Measurements from ENCODE around the gene ATP2A3. TPM values are rescaled to one million over a fixed set of nuclear protein-coding genes. Genes with fewer than 3 reads are reported as not detected.
"Not testable (repeated sequence)": the region's sequence is repeated elsewhere in the genome, so short reads cannot be mapped to it uniquely, and the experiment has no call there.

Gene ATP2A3
- total RNA-seq, 1 donor from 2014 or later: 313 TPM

DNA sequence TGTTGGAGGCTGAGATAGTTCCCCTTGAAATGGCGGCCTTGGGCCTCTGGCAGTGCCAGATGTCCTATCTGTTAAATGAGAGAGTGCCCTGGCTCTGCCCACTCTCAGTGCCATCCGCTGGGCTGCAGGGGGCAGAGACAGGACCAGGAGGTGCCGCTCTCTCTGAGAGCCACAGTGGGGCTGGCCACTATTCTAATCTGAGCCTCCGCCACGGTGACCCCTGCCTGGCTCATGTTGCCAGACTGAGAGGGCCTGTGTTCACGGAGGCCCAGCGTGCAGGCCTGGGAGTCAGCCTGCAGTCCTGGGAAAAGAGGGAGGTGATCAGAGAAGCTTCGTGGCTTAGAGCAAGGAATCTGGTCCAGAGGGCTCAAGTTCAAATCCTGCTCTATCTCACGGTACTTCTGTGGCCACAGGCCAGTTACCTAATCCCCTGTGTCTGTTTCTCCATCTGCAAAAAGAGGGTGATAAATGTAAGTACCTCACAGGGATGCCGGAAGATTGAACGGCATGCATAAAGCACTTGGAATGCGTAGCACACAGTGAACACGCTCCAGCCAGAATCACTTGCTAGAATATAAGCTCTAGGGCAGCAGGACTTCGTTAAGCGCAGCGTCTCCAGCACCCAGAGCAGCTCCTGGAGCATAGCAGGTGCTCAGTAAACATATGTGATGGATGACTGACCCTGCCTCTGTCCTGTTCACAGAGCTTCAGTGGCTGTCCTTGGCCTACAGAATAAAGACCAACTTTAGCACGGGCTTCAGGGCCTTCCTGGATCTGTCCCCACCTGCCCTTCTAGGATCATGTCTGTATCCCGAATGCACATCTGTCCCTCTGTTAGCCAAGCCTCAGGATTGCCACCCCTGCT lies 6.3 kb downstream of the ATP2A3 start:
- intact Hi-C loops (cut with micrococcal nuclease): no loop called here

DNA sequence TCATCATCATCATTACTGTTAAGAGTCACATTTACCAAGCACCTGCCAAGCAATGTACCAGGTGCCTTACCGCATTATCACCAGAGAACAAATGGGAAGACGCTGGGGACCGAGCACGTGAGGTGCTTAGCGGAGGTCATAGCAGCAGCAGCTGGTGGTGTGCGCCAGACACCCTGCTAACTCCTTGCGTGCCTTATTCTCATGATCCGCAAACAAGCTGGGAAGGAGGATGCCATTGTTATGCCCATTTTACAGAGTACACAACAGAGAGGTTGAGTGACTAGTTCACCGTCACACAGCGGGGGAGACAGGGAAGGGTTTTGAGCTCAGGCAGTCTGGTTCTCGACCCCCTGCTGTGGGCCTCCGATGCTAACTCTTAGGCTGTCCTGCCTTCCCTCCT lies 7.3 kb downstream of the ATP2A3 start:
- intact Hi-C loops (cut with micrococcal nuclease): no loop called here

DNA sequence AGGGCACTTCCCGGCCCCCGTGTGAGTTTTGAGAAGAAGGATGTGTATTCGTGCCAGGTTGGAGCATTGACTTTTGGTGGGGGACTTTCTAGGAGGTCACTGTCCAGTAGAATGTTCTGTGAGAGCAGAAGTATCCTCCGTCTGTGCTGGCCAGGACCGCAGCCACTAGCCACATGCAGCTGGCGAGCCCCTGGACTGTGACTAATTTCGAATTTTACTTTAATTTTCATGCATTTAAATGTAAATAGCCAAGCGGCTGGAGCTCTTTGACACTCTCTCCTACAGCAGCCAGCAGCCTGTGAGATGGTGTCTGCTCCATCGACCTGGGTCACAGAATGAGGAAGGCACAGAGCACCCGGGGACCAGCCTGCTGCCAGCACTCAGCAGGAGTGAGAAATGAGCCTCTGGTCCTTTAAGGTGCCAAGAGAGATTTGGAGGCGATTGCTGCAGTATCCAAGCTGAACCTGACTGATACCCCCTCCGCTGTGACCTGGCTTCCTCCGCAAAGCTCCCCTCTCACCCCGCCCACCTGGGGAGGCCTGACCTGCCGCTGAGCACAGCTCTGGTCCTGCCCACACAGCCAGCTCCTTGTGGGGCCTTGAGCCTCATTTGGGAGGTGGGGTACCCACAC lies 7.8 kb downstream of the ATP2A3 start:
- intact Hi-C loops (cut with micrococcal nuclease): no loop called here

DNA sequence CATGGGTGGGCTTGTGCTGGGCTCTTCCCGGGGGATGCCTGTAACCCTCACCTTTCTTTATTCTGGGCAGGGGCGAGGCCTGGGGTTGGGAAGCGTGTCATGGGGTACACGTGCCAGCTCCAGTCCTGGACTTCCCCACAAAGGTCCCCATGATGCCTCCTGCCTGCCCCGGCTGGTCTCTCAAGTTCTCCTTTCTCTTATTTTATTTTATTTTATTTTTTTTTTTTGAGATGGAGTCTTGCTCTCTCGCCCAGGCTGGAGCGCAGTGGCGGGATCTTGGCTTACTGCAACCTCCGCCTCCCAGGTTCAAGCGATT lies 8.6 kb downstream of the ATP2A3 start:
- intact Hi-C loops (cut with micrococcal nuclease): no loop called here

DNA sequence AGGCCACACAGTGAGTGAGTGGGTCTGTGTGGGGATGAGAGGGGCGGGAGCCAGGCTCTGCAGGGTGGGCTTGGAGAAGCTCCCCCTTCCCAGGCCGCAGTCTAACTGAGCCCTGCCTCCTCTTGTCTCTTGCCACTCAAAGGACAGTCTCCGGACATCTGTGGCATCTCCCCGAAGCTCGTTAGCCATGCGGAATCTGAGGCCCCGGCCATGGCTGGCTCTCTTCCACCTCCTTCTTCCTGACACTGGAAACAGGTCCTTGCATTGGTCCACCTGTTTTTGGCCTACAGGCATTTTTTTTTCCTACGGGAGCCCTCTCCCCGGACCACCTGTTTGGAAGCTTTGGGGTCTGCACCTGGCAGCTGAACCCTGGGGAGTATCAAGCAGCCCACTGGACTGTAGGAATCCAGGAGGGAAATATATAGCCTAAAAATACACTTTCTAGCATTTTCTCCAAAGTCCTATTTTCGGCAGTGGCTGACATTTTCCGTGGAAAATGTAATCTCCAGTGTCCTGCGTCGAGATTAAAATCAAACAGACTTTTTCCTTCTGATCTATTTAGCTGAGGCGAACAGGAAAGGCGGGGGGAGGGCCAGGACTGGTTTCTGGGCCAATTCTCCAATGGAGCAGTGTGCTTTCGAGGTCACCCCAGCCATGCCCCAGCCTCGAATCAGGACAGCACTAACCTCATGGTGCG lies 9.1 kb downstream of the ATP2A3 start:
- intact Hi-C loops (cut with micrococcal nuclease): no loop called here

DNA sequence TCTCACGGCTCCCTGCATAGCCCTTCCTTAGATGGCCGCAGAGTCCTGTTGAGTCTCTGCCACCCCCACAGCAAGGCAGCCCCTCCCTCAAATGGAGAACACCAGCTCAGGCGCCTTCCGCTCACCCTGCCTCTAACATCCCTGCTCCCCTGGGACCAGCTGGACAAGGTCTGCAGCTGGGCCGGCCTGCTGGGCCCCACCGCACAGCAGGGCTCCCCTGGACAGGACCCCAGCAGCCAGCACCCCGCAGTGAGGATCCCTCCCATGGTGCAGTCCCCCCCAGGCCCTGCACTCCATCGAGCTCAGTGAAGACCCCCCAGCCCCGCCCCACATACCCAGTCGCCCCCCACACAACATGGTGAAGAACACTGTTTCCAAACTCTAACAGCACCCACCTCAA lies 10.2 kb downstream of the ATP2A3 start:
- intact Hi-C loops (cut with micrococcal nuclease): no loop called here

DNA sequence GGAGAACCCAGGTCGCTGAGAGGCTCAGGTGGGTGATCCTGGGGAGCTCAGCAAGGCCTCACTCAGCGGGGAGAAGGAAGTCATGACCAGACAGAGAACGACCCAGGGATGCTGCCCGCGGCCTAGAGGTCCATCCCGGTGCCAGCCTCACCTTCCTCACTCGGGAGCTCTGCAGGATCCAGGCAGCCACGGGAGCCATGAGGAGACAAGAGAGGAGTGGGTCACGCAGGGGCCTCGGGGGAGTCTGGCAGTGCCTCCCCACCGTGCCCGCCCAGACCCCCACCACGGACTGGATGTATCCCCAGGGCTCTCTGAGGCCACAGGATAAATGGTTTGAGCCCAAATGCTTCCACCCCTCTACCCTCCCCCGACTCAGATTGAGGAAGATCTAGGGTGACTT lies 10.7 kb downstream of the ATP2A3 start:
- intact Hi-C loops (cut with micrococcal nuclease): no loop called here

DNA sequence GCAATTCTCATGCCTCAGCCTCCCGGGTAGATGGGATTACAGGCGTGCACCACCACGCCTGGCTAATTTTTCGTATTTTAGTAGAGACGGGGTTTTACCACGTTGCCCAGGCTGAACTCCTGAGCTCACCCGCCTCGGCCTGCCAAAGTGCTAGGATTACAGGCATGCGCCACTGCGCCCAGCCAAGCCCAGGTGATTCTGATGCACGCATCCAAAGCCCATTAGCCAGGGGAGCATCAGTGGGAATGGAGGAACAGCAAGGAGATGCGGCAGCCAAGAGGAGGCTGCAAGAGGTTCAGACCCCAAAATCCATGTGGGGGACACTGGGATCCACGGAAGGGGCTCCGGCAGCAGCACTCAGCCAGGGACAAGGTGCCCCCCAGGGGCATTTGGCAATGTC lies 12.1 kb downstream of the ATP2A3 start:
- intact Hi-C loops (cut with micrococcal nuclease): no loop called here

DNA sequence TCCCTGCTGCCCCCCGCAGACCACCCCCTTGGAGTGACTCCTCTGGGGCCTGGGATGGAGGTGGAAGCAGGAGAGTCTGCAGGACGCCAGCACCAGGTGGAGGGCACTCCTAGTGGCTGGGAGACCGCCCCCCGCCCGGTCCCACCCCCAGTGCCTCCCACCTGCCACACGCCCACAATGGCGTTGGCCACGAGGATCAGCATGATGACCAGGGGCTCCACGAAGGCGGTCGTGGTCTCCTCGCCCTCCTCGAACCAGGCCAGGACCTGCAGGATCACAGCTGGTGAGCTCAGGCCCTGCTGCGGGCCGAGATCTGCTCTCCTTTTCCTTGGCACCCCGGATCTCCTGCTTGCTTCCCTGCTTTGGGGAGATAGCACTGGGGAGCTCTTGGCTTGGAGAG lies 12.8 kb downstream of the ATP2A3 start:
- intact Hi-C loops (cut with micrococcal nuclease): no loop called here

DNA sequence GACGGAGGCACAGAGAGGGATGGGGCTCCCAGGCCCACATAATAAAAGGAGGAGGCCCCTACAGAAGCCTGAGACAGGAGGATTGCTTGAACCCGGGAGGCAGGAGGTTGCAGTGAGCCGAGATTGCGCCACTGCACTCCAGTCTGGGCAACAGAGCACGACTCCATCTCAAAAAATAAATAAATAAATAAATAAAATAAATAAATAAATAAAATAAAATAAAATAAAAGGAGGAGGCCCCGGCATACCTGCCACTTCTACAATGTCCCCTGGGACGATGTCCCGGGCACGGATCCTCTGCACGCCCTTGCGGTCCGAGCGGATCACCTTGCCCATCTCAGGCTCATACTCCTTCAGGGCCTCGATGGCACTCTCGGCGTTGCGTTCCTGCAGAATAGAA lies 13.2 kb downstream of the ATP2A3 start:
- intact Hi-C loops (cut with micrococcal nuclease): no loop called here

DNA sequence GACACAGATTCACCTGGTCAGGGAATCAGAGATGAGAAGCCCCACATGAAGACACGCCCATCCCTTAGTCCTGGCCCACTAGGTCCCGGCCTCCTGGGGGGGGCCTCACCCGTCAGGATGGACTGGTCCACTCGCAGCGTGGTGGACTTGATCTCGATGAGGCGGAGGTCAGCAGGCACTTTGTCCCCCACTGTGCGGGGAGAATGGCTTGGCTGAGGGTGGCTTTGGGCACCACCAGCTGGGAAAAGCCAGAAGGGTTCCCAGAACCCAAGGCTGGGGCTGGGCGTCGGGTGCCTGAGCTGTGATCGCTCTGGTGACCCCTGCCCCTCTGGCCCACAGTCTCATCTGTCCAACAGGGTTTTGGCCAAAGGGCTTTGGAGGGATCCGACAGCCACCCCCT lies 13.7 kb downstream of the ATP2A3 start:
- intact Hi-C loops (cut with micrococcal nuclease): no loop called here

DNA sequence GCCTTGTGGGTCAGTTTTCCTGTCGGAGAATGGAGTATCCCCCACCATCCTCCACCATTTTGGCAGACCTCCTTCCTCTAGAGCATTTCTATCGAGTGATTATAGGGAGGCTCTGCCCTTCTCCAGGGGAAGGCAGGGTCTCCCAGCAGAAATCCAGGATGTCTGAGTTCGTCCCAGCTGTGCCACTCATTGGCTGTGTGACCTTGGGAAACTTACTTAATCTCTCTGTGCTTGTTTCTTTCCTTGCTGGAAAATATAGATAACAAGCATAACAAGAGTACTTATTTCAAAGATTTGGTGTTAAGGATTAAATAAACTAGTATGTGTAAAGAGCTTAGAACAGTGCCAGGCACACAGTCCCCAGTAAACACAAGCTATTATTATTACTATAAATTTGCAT lies 14.8 kb downstream of the ATP2A3 start:
- intact Hi-C loops (cut with micrococcal nuclease): no loop called here

DNA sequence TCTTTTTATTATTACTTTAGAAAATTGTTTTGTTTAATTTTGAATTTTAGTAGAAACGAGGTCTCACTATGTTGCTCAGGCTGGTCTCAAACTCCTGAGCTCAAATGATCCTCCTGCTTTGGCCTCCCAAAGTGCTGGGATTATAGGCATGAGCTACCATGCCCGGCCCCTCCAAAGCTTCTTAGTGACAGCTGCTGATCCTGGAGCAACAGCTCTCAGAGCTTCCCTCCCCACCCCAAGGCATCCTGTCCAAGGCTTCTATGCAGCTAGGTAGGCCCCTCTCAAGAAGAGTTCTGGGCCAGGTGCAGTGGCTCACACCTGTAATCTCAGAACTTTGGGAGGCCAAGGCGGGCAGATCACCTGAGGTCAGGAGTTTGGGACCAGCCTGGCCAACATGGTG lies 15.7 kb downstream of the ATP2A3 start:
- intact Hi-C loops (cut with micrococcal nuclease): not testable (repeated sequence)

DNA sequence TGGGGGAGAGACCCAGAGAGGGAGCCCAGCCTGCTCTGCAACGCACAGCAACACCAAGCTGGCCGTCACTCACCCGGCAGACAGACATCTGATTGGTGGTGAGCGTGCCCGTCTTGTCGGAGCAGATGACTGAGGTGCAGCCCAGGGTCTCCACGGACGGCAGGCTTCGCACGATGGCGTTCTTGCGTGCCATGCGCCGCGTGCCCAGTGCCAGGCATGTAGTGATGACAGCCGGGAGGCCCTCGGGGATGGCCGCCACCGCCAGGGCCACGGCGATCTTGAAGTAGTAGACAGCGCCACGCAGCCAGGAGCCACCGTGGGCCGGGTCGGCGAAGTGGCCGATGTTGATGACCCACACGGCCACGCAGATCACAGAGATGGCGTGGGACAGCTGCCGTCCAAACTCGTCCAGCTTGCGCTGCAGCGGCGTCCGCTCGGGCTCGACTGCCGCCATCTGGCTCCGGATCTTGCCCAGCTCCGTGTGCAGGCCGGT lies 16.9 kb downstream of the ATP2A3 start:
- intact Hi-C loops (cut with micrococcal nuclease): no loop called here

DNA sequence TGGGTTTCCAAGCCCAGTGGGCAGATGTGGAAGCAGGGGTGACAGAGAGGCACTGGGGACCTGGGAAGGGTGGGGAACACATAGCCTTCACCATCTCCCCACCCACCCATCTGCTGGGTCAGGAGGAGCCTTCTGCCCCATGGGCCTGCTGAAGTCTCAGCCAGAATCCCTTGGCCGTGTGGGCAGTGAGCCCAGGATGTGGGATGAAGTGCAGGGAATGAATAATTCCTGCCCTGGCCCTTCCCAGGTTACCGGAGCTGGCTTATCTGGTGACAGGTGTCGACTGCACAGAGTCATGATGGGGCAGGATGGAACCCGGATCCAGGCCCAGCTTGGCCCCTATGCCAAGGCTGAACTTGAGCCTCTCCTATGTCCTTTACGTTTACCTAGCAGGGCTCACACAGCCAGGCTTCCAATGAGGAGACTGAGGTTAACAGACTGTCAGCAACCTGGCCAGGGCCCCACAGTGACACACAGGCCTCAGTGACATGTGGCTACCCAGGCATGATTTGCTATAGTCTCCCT lies 17.5 kb downstream of the ATP2A3 start:
- intact Hi-C loops (cut with micrococcal nuclease): no loop called here

DNA sequence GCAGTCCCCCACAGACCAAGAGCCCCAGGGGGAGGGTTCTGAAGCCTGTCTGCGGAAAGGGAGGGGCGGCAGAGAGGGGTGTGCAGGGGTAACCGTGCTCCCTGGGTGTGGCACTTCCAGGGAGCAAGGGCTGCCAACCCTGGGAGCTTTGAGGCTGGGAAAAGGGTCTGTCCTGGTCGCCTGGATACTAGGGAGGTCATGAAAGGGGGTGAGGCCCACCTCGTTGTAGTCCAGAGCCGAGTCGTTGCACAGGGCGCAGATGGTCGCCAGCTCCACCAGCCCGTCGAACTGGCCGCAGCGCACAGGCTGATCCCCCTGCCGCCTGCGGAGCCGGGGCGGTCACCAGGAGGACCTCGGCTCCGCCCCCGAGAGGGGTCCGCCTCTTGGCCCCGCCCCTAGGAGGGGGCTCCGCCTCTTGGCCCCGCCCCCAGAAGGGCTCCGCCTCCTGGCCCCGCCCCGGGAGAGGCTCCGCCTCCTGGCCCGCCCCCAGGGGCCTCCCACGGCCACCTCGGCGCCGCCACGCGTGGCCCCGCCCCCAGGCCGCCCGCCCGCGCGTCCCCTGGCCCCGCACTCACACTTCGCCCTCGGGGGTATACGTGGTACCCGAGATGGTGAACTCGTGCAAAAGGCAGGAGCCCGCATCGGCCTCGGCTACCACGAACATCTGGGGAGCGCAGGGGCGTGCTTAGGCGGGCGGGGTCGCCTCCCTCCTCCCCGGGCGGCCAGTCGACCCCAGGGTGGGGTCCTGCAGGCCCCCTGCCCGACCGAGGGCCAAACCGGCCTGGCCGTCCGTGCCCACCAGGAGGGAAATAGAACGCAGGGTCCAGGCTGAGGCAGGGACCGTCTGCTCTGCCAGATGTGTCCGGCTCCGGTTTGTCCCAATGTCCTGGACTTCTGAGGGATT lies 19.5 kb downstream of the ATP2A3 start:
- intact Hi-C loops (cut with micrococcal nuclease): no loop called here

DNA sequence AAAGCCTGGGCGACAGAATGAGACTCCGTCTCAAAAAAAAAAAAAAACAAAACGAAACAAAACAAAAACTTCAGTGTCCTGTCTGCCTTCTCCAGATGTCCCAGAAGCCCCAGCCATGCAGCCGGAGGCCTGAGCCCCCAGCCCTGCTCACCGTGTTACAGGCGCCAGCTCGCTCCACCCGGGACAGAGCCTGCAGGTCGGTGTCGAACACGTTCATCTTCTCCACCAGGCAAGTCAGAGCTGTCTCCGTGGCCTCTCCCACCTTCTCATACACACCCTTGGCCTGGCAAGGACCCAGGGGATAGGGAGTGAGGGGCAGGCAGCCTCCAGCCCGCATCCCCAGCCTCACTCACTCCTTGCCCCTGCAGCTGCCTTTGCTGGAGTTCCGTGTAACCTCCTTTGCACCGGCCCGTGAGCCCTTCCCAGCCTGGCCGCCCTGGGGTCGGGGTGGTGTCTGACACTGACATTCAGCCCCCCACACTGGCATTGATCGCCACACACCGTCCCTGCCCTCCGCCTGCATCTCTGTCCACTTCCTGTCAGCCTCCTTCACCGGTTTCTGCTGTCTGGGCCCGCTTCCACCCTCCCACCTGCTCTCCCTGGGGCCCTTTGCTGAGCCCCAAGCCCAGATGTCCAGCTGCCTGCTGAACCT lies 20.9 kb downstream of the ATP2A3 start:
- intact Hi-C loops (cut with micrococcal nuclease): no loop called here

DNA sequence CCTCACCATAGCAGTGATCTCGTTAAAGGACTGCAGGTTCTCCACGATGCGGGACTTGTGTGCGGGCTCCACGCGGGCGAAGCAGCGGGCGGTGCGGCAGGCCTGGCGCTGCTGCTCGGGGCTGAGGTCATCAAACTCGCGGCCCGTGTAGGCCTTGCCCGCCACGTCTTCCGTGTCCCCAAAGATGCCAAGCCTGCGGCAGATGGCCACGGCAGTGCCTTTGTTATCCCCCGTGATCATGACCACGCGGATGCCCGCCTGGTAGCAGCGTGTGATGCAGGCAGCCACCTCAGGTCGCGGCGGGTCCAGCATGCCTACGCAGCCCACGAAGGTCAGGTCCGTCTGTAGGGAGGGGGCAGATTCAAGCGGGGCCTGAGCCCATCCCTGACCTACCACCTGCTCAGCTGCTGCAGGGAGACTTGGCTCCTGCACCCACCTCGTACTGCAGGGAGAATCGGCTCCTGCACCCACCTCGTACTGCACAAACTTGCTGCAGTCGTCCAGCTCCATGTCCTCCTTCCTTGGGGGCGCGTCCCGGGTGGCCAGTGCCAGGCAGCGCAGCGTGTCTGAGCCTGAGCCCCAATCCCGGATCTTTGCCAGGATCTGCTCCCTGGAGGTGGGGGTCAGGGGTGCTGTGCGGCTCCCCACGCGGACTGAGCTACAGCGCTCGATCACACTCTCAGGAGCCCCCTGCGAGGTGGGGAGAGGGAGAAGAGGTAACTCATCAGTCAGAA lies 23.1 kb downstream of the ATP2A3 start:
- intact Hi-C loops (cut with micrococcal nuclease): no loop called here

DNA sequence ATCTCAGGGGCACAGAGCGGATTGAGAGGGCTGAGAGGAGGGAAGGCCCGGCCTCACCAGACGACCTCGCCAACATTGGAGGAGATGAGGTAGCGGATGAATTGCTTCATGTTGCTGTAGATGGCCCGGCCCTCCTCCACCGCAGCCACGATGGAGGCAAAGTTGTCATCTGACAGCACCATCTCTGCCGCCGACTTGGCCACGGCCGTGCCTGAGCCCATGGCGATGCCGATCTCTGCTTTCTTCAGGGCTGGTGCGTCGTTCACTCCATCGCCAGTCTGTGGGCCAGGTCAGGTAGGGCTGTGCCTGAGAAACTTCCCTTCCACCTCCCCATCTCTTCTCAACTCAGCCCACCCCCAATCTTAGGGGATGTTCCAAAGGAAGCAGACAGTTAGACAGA lies 26.9 kb downstream of the ATP2A3 start:
- intact Hi-C loops (cut with micrococcal nuclease): no loop called here

DNA sequence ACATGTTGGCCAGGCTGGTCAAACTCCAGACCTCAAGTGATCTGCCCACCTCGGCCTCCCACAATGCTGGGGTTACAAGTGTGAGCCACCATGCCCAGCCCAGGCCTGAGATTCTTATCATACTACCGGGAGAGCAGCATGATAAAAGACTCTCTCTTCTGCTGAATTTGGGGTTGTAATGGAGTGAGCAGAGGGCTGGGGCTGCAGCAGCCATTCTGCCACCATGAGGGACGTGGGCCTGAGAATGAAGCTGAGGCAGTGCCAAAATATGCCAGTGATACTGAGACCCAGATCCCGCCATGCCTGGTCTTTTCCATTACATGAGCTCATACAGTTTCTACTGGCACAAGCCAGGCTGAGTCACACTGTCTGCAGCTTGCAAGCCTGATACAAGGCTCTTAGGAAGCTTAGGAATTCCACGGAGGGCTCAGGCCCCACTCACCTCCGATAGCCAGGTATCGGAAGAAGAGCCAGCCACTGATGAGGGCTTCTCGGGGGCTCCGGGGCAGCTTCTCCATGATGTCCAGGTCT lies 28.3 kb downstream of the ATP2A3 start:
- intact Hi-C loops (cut with micrococcal nuclease): no loop called here
